Activated CD8-positive, alpha-beta T cell treated with anti-CD3 and anti-CD28 coated beads for 36 hours (primary cell): ENCODE results near the gene NKAIN2. TPM values are rescaled to one million over a fixed set of nuclear protein-coding genes. Genes with fewer than 3 reads are reported as not detected.
"Not testable (repeated sequence)": the region's sequence is repeated elsewhere in the genome, so short reads cannot be mapped to it uniquely, and the experiment has no call there.

Source experiments
- ATAC-seq: fragments of 200-7000 bp; cut with Tn5 transposase; one replicate; pipeline ENCODE4 v1.10.0; 2021; ENCODE audit warnings: mild to moderate bottlenecking, moderate library complexity
- CTCF ChIA-PET: fragments of 350-600 bp; sonication (Branson Sonifier 250); formaldehyde crosslinking; loops from one replicate; lab custom pipeline; 2021; ENCODE audit warnings: antibody characterized with exemption; lab: Charles Lee
- POLR2A ChIA-PET: fragments of 350-600 bp; sonication (Branson Sonifier 250); formaldehyde crosslinking; loops from one replicate; lab custom pipeline; 2021; ENCODE audit warnings: antibody characterized with exemption; lab: Charles Lee
- DNase-seq: peaks from one replicate; pipeline ENCODE4 v3.0.0-alpha.2; 2020
- H3K27ac Mint-ChIP-seq: one replicate; pipeline ENCODE4 v1.8.0; 2021; ENCODE audit warnings: mild to moderate bottlenecking, mixed read lengths
- H3K27me3 Mint-ChIP-seq: one replicate; pipeline ENCODE4 v1.8.0; 2021; ENCODE audit warnings: mixed read lengths
- H3K36me3 Mint-ChIP-seq: one replicate; pipeline ENCODE4 v1.8.0; 2021; ENCODE audit warnings: low read depth, mixed read lengths
- H3K4me1 Mint-ChIP-seq: one replicate; pipeline ENCODE4 v1.8.0; 2021; ENCODE audit warnings: low read depth, mixed read lengths
- H3K4me3 Mint-ChIP-seq: one replicate; pipeline ENCODE4 v1.8.0; 2021; ENCODE audit warnings: mild to moderate bottlenecking, moderate library complexity, mixed read lengths
- H3K9me3 Mint-ChIP-seq: one replicate; pipeline ENCODE4 v1.8.0; 2021; ENCODE audit warnings: mixed read lengths
- CTCF ChIP-seq: fragments of 200-600 bp; IDR thresholded peaks from one replicate; pipeline ENCODE4 v1.8.0; 2022; ENCODE audit warnings: antibody characterized with exemption, mild to moderate bottlenecking
- intact Hi-C: fragments of 100-400 bp; cut with micrococcal nuclease; formaldehyde crosslinking; loops from one replicate; pipeline ENCODE4 v1.10.0; 2022
- total RNA-seq, 2 experiments: library from RNA; stranded (reverse); gene quantifications; one replicate each; pipeline ENCODE4 v1.2.3, GENCODE V29; 2021

NKAIN2 gene
- total RNA-seq, 2 experiments from 2014 or later, result not detected

- H3K4me3 Mint-ChIP-seq, result no peak overlapping the region
- intact Hi-C loops, result no loop called here
- H3K9me3 Mint-ChIP-seq, result peaks cover 6% of the 10 kb centered on the region
- H3K27me3 Mint-ChIP-seq, result no peaks in the 10 kb centered on the region
- no peaks in the 10 kb centered on the region for H3K36me3 Mint-ChIP-seq
- CTCF ChIA-PET, result no interaction called here
- ATAC-seq, result no peak
- H3K4me1 Mint-ChIP-seq, result no peaks in the 10 kb centered on the region
- POLR2A ChIA-PET, result no interaction called here
- no peak overlapping the region for H3K27ac Mint-ChIP-seq
- no peak for TF ChIP-seq CTCF
- no peak for DNase-seq
Measured at GRCh38 chr6:124446961-124447360, 643.3 kb downstream of the NKAIN2 start.

GRCh38 chr6:124459268-124459667, 655.6 kb downstream of the NKAIN2 start:
- no peak for ATAC-seq
- no peak overlapping the region for H3K27ac Mint-ChIP-seq
- DNase-seq, result no peak
- no peaks in the 10 kb centered on the region for H3K4me1 Mint-ChIP-seq
- H3K9me3 Mint-ChIP-seq, result no peaks in the 10 kb centered on the region
- ChIA-PET CTCF (no interaction called here), POLR2A (no interaction called here)
- no peak for TF ChIP-seq CTCF
- intact Hi-C loops, result no loop called here
- no peaks in the 10 kb centered on the region for H3K27me3 Mint-ChIP-seq
- H3K36me3 Mint-ChIP-seq, result no peaks in the 10 kb centered on the region
- H3K4me3 Mint-ChIP-seq, result no peak overlapping the region

- no peaks in the 10 kb centered on the region for H3K9me3 Mint-ChIP-seq
- no peaks in the 10 kb centered on the region for H3K27me3 Mint-ChIP-seq
- H3K36me3 Mint-ChIP-seq, result no peaks in the 10 kb centered on the region
- intact Hi-C loops, result no loop called here
- no peak overlapping the region for H3K4me3 Mint-ChIP-seq
- TF ChIP-seq CTCF, result no peak
- no peak overlapping the region for H3K27ac Mint-ChIP-seq
- ChIA-PET POLR2A (no interaction called here), CTCF (no interaction called here)
- H3K4me1 Mint-ChIP-seq, result no peaks in the 10 kb centered on the region
- no peak for ATAC-seq
- no peak for DNase-seq
Measured at GRCh38 chr6:124462750-124463149, 659.1 kb downstream of the NKAIN2 start.

- no peak for ATAC-seq
- ChIA-PET CTCF (no interaction called here), POLR2A (no interaction called here)
- no peaks in the 10 kb centered on the region for H3K36me3 Mint-ChIP-seq
- DNase-seq, result no peak
- no peaks in the 10 kb centered on the region for H3K9me3 Mint-ChIP-seq
- H3K27ac Mint-ChIP-seq, result no peak overlapping the region
- intact Hi-C loops, result no loop called here
- H3K4me1 Mint-ChIP-seq, result no peaks in the 10 kb centered on the region
- H3K4me3 Mint-ChIP-seq, result no peak overlapping the region
- TF ChIP-seq CTCF, result no peak
- no peaks in the 10 kb centered on the region for H3K27me3 Mint-ChIP-seq
Measured at GRCh38 chr6:124463271-124463670, 659.6 kb downstream of the NKAIN2 start.

GRCh38 chr6:124464600-124464999, 660.9 kb downstream of the NKAIN2 start:
- not testable (repeated sequence) for ATAC-seq

GRCh38 chr6:124466949-124467348, 663.3 kb downstream of the NKAIN2 start:
- Mint-ChIP-seq H3K27ac (no peak overlapping the region), H3K27me3 (no peaks in the 10 kb centered on the region), H3K36me3 (no peaks in the 10 kb centered on the region), H3K9me3 (no peaks in the 10 kb centered on the region), H3K4me3 (no peak overlapping the region), H3K4me1 (no peaks in the 10 kb centered on the region)
- ChIA-PET CTCF (no interaction called here), POLR2A (no interaction called here)
- TF ChIP-seq CTCF, result no peak
- intact Hi-C loops, result no loop called here
- DNase-seq (no peak), ATAC-seq (no peak)

More at GRCh38 chr6:124464600-124464999, 660.9 kb downstream of the NKAIN2 start:
- POLR2A ChIA-PET, H3K4me1 Mint-ChIP-seq, CTCF ChIA-PET, DNase-seq, H3K36me3 Mint-ChIP-seq, H3K9me3 Mint-ChIP-seq, H3K27ac Mint-ChIP-seq, H3K27me3 Mint-ChIP-seq, intact Hi-C loops, H3K4me3 Mint-ChIP-seq: not testable (repeated sequence)
